Fibroblast of lung (primary cell): ENCODE results near the gene CPSF4L. TPM values are rescaled to one million over a fixed set of nuclear protein-coding genes. Genes with fewer than 3 reads are reported as not detected.

Experiments used
- DNase-seq, 2 donors: peaks; one replicate each; pipeline versions ENCODE4 v3.0.0 to v3.0.0-alpha.2; 2010; ENCODE audit warnings: low read depth in 2 of 2
- H2AFZ ChIP-seq: 2 replicates; pipeline ENCODE4 v1.5.1; 2012; ENCODE audit warnings: low read length, control low read depth, inconsistent platforms
- H3K27ac ChIP-seq: 2 replicates; pipeline ENCODE4 v1.5.1; 2011; ENCODE audit warnings: low read length, control low read depth; ENCODE audit not compliant: insufficient read depth
- H3K27me3 ChIP-seq: 2 replicates; pipeline ENCODE4 v1.5.1; 2011; ENCODE audit warnings: mild to moderate bottlenecking, low read length; ENCODE audit not compliant: control insufficient read depth, insufficient read depth
- H3K36me3 ChIP-seq: 2 replicates; pipeline ENCODE4 v1.5.1; 2011; ENCODE audit warnings: low read length; ENCODE audit not compliant: control insufficient read depth, insufficient read depth
- H3K4me1 ChIP-seq: 2 replicates; pipeline ENCODE4 v1.5.1; 2011; ENCODE audit warnings: low read length; ENCODE audit not compliant: control insufficient read depth, insufficient read depth; ENCODE audit errors: extremely low read depth
- H3K4me2 ChIP-seq: 2 replicates; pipeline ENCODE4 v1.5.1; 2011; ENCODE audit warnings: low read length, control low read depth; ENCODE audit not compliant: insufficient read depth; ENCODE audit errors: extremely low read depth
- H3K4me3 ChIP-seq, 4 experiments: fragments of 200-600 bp in 1 of 4; sonication (generic) in 1 of 4; replicated peaks in 1 of 4; 2 replicates each; pipeline ENCODE4 v1.5.1; 2011 to 2016; ENCODE audit warnings: low read length in 4 of 4, low read depth in 3 of 4, mild to moderate bottlenecking in 3 of 4, control low read depth in 2 of 4, inconsistent platforms in 1 of 4, mixed read lengths in 1 of 4; ENCODE audit not compliant: insufficient read depth in 1 of 4; ENCODE audit errors: control extremely low read depth in 1 of 4
- H3K79me2 ChIP-seq: 2 replicates; pipeline ENCODE4 v1.5.1; 2012; ENCODE audit warnings: mild to moderate bottlenecking, low read length, inconsistent platforms; ENCODE audit not compliant: control insufficient read depth, insufficient read depth
- H3K9ac ChIP-seq: 2 replicates; pipeline ENCODE4 v1.5.1; 2011; ENCODE audit warnings: mild to moderate bottlenecking, low read length, control low read depth; ENCODE audit not compliant: insufficient read depth
- H3K9me3 ChIP-seq: 2 replicates; pipeline ENCODE4 v1.5.1; 2012; ENCODE audit warnings: low read depth, low read length; ENCODE audit not compliant: control insufficient read depth, insufficient read depth
- H4K20me1 ChIP-seq: 2 replicates; pipeline ENCODE4 v1.5.1; 2011; ENCODE audit warnings: low read length; ENCODE audit not compliant: control insufficient read depth, insufficient read depth; ENCODE audit errors: extremely low read depth
- CTCF ChIP-seq, 2 donors: IDR thresholded peaks in 1 of 2; conservative IDR thresholded peaks in 1 of 2; 1 replicate in 1 of 2; 2 replicates in 1 of 2; pipeline ENCODE4 v1.5.1; 2011 to 2012; ENCODE audit warnings: low read length in 2 of 2, control low read depth in 1 of 2, inconsistent platforms in 1 of 2, low read depth in 1 of 2, mild to moderate bottlenecking in 1 of 2
- EZH2 ChIP-seq: IDR thresholded peaks from 2 replicates; pipeline ENCODE4 v1.5.1; 2012; ENCODE audit warnings: low read length, control low read depth, mild to moderate bottlenecking; ENCODE audit errors: missing control alignments
- polyA plus RNA-seq, 2 donors: library from polyadenylated mRNA; depleted of rRNA in 1 of 2; stranded (reverse) in 1 of 2; unstranded in 1 of 2; fragments of >200 nt; gene quantifications; 2 replicates each; pipeline ENCODE4 v1.2.1, GENCODE V29; 2011 to 2012; ENCODE audit warnings: missing spikeins in 1 of 2
- total RNA-seq: library from RNA; depleted of rRNA; stranded (reverse); fragments of >200 nt; gene quantifications from 2 replicates; pipeline ENCODE4 v1.2.1, GENCODE V29; 2014

The CPSF4L gene
- total and polyA plus RNA-seq, 2 donors (not counting 1 experiment from before 2014, with no cell fraction given) = not detected

GRCh38 chr17:73293480-73293911 lies 31.8 kb upstream of the CPSF4L start:
- H3K27ac ChIP-seq = peak overlapping the region; percentile 40
- DNase-seq = peak; percentile 86 to 93
- H3K4me3 ChIP-seq = no peak overlapping the region
- no peaks in the 10 kb centered on the region for H3K36me3 ChIP-seq
- TF ChIP-seq EZH2 (no peak), CTCF (conservative IDR thresholded peaks at IDR 0.05 in 1 of 2, IDR thresholded peaks at IDR 0.05 in 1 of 2; ENCODE audit: low read depth in 1 of 2, low read length in 2 of 2) (no peak)
- no peak overlapping the region for H3K9ac ChIP-seq
- H4K20me1 ChIP-seq = no peaks in the 10 kb centered on the region
- peaks cover 51% of the 10 kb centered on the region for H3K4me1 ChIP-seq
- peaks cover 72% of the 10 kb centered on the region for H3K79me2 ChIP-seq
- H3K4me2 ChIP-seq = peak overlapping the region; percentile 7
- H3K27me3 ChIP-seq = no peaks in the 10 kb centered on the region
- no peak overlapping the region for H2AFZ ChIP-seq
- H3K9me3 ChIP-seq = no peaks in the 10 kb centered on the region

- TF ChIP-seq CTCF (conservative IDR thresholded peaks at IDR 0.05 in 1 of 2, IDR thresholded peaks at IDR 0.05 in 1 of 2; ENCODE audit: low read depth in 1 of 2, low read length in 2 of 2) = no peak
- no peak for TF ChIP-seq EZH2
- Histone ChIP-seq H3K4me2 (peak overlapping the region; percentile 7), H3K79me2 (peaks cover 71% of the 10 kb centered on the region), H3K4me3 (no peak overlapping the region), H4K20me1 (no peaks in the 10 kb centered on the region), H3K9me3 (no peaks in the 10 kb centered on the region), H2AFZ (no peak overlapping the region), H3K27ac (peak overlapping the region; percentile 40), H3K27me3 (no peaks in the 10 kb centered on the region), H3K4me1 (peaks cover 49% of the 10 kb centered on the region), H3K9ac (no peak overlapping the region), H3K36me3 (no peaks in the 10 kb centered on the region)
- no peak for DNase-seq
Measured at GRCh38 chr17:73293031-73293430, 31.4 kb upstream of the CPSF4L start.

- H3K4me1 ChIP-seq = peaks cover 49% of the 10 kb centered on the region
- H3K36me3 ChIP-seq = no peaks in the 10 kb centered on the region
- TF ChIP-seq EZH2 = no peak
- no peak for TF ChIP-seq CTCF (conservative IDR thresholded peaks at IDR 0.05 in 1 of 2, IDR thresholded peaks at IDR 0.05 in 1 of 2; ENCODE audit: low read depth in 1 of 2, low read length in 2 of 2)
- H3K9ac ChIP-seq = peak overlapping the region; percentile 37
- H2AFZ ChIP-seq = no peak overlapping the region
- no peaks in the 10 kb centered on the region for H4K20me1 ChIP-seq
- H3K27ac ChIP-seq = peak overlapping the region; percentile 97
- peak; percentile 57 to 85 for DNase-seq
- no peaks in the 10 kb centered on the region for H3K9me3 ChIP-seq
- H3K79me2 ChIP-seq = peaks cover 75% of the 10 kb centered on the region
- H3K4me3 ChIP-seq = peak overlapping the region in 3 of 4 experiments; percentile 18 to 38 (median 33)
- no peaks in the 10 kb centered on the region for H3K27me3 ChIP-seq
- H3K4me2 ChIP-seq = peak overlapping the region; percentile 78
Measured at GRCh38 chr17:73292031-73292531, 30.4 kb upstream of the CPSF4L start.
